Panc1 (cell line): ENCODE results near the gene CALHM1.

Experiments used
- CTCF ChIP-seq: fragments of 450-650 bp; IDR thresholded peaks from 2 replicates; pipeline ENCODE4 v1.5.1; 2017; ENCODE audit warnings: mild to moderate bottlenecking
- SIN3A ChIP-seq: IDR thresholded peaks from 2 replicates; pipeline ENCODE4 v1.6.1; 2012; ENCODE audit warnings: low read depth, mild to moderate bottlenecking, low read length, moderate library complexity, borderline replicate concordance; ENCODE audit not compliant: insufficient read depth

GRCh38 chr10:103507235-103508191 lies 48.8 kb upstream of the CALHM1 start:
- TF ChIP-seq CTCF (no peak), SIN3A (no peak)
